Nephron progenitor cell (in vitro differentiated cells): Measurements from ENCODE around the gene MAP2K2.

Source experiments
- DNase-seq: peaks from one replicate; pipeline ENCODE4 v3.0.0; 2021
- H3K27ac Mint-ChIP-seq: 2 replicates; pipeline ENCODE4 v1.8.0; 2021; ENCODE audit warnings: mild to moderate bottlenecking, moderate library complexity, mixed read lengths
- H3K27me3 Mint-ChIP-seq: 2 replicates; pipeline ENCODE4 v1.8.0; 2021; ENCODE audit warnings: mild to moderate bottlenecking, low read depth, mixed read lengths; ENCODE audit not compliant: poor library complexity
- H3K36me3 Mint-ChIP-seq: 2 replicates; pipeline ENCODE4 v1.8.0; 2021; ENCODE audit warnings: low read depth, mixed read lengths
- H3K4me1 Mint-ChIP-seq: 2 replicates; pipeline ENCODE4 v1.8.0; 2021; ENCODE audit warnings: mixed read lengths
- H3K4me3 Mint-ChIP-seq: 2 replicates; pipeline ENCODE4 v1.8.0; 2021; ENCODE audit warnings: mild to moderate bottlenecking, moderate library complexity, mixed read lengths
- H3K9me3 Mint-ChIP-seq: 2 replicates; pipeline ENCODE4 v1.8.0; 2021; ENCODE audit warnings: mild to moderate bottlenecking, moderate library complexity, mixed read lengths
- TF ChIP-seq, protein P1 (sequence below): fragments of 200-600 bp; sonication (generic); IDR thresholded peaks from 2 replicates; pipeline ENCODE4 v1.5.0; 2021; ENCODE audit warnings: antibody characterized with exemption

The MAP2K2 gene

DNA sequence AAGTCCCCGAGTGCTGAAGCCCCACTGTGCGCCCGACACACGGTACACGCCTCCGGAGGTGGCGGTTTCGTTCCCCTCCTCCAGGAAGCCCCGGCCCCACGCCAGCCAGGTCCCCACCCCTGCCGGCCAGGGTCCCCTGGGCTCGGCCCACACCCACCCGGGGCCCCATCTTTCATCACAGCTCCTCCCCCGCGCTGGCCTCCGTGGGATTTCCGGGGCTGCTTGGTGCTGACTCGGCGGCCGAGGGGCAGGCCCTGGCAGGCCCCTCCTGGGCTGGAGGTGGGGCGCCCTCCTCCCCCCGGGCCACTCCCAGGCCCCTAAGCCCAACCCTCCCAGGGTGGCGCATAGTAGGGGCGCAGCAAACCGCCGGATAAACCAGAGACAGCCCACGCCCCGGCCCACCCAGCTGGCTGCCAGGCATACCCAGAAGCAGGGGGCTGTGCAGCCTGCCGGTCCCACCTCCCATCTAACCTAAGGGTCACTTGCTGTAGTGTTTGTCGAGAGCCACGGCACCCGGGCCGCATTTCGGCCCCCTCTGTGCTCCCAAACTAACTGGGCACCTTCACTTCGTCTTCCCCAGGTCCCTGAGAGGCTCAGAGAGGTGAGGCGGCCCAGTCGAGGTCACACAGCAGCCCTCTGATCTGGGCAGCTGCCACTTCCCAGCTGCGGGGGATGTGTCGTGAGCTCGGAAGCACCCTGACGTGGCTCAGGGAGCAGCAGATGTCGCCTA lies 63.9 kb downstream of the MAP2K2 start:
- no peak for DNase-seq
- no peaks in the 10 kb centered on the region for H3K9me3 Mint-ChIP-seq
- H3K4me1 Mint-ChIP-seq = peaks cover 13% of the 10 kb centered on the region
- no peak overlapping the region for H3K4me3 Mint-ChIP-seq
- H3K27me3 Mint-ChIP-seq = no peaks in the 10 kb centered on the region
- peaks cover 27% of the 10 kb centered on the region for H3K36me3 Mint-ChIP-seq
- H3K27ac Mint-ChIP-seq = no peak overlapping the region
- TF ChIP-seq, protein P1, sequence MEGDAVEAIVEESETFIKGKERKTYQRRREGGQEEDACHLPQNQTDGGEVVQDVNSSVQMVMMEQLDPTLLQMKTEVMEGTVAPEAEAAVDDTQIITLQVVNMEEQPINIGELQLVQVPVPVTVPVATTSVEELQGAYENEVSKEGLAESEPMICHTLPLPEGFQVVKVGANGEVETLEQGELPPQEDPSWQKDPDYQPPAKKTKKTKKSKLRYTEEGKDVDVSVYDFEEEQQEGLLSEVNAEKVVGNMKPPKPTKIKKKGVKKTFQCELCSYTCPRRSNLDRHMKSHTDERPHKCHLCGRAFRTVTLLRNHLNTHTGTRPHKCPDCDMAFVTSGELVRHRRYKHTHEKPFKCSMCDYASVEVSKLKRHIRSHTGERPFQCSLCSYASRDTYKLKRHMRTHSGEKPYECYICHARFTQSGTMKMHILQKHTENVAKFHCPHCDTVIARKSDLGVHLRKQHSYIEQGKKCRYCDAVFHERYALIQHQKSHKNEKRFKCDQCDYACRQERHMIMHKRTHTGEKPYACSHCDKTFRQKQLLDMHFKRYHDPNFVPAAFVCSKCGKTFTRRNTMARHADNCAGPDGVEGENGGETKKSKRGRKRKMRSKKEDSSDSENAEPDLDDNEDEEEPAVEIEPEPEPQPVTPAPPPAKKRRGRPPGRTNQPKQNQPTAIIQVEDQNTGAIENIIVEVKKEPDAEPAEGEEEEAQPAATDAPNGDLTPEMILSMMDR = no peak

DNA sequence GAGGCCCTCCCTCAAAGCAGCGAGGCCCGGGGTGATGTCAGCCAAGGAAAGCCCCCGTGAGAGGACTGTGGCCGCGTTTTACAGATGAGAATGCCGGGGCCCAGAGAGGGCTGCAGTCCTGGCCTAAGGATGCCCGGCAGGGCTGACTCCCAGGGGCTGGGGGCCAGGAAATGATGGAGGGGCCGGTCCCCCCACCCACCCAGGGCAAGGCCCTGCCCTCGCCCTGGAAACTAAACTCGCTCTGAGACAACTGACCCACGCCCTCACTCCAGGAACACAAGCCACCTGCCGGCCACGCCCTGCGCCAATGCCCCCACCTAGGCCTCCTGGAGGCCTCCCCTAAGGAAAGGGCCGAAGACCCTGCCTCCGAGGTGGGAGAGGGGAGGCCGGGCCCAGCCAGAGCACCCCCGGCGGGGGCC lies 64.5 kb downstream of the MAP2K2 start:
- peaks cover 13% of the 10 kb centered on the region for H3K4me1 Mint-ChIP-seq
- H3K36me3 Mint-ChIP-seq = peaks cover 28% of the 10 kb centered on the region
- peak overlapping the region; percentile 36 for H3K27ac Mint-ChIP-seq
- DNase-seq = no peak
- H3K4me3 Mint-ChIP-seq = no peak overlapping the region
- no peaks in the 10 kb centered on the region for H3K27me3 Mint-ChIP-seq
- TF ChIP-seq, protein P1 = no peak
- H3K9me3 Mint-ChIP-seq = no peaks in the 10 kb centered on the region

DNA sequence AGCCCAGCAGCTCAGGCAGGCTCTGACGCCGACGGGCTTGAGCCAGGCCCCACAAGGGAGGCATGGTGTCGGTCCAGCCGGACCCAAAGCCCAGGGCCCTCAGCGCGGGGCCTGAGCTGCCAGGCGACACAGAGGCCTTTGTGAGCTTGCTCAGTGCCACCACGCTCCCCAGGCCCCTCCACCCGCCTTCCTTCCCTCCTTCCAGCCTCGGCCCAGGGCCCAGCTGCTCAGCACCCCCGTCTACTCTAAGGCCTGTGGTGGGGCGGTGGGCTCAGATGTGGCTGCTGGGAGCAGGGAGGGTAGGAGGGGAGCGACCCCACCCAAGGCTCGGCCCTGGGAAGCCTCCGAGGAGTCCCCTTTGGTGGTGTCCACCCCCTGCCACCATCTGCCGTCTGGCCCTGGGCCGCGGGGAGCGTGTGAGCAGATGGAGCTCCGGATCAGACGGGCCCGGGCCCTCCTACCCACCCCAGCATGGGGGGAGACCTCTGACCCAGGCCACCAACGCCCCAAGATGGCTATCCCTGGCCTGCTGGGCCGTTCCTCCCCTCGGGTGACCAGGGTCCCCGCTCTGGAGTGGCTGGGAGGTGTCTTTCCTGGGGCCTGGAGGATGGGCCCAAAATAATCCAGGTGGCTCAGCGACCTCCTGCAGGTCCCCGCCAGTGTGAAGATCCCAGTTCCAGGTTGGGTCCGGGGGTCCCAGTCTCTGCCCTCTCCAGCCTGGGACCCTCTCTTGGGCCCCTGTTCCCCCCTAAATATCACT lies 65.0 kb downstream of the MAP2K2 start:
- Mint-ChIP-seq H3K4me3 (no peak overlapping the region), H3K4me1 (peaks cover 10% of the 10 kb centered on the region), H3K36me3 (peaks cover 28% of the 10 kb centered on the region), H3K27ac (peak overlapping the region; percentile 36), H3K9me3 (no peaks in the 10 kb centered on the region), H3K27me3 (no peaks in the 10 kb centered on the region)
- no peak for DNase-seq
- TF ChIP-seq, protein P1 = no peak

DNA sequence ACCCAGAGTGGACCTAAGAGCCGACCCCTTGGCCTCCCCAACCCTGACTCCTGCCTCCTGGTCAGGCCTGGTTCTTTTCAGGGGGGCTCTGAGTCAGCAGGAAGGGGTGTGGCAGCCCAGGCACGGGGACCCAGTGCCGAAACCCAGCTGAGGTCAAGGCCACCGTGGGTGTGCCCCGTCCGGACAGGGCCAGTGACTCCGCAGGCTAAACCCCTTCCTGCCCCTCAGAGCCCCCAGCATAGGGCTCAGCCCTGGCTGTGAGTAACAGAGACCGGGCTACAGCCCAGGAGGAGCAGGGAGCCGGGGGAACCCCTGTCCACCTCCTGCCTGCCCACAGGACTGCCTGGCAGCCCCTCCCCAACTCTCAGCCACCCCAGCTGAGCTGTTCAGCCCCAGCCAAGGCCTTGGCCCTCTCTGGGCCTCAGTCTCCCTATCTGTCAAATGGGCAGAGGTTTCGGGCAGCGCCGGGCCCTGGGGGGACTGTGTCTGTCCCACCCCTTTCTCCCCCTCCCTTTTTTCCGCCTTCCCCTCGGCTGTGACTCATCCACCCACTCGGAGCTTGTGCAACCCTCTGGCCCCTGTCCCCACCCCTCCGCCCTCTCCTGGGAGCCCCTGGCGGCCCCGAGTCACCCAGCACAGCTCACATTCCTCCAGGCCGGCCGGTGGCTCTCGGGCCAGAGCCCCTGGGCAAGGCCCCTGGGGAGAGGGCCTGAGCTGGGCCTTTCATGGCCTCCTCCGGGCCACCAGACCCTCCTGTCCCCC lies 65.8 kb downstream of the MAP2K2 start:
- peaks cover 12% of the 10 kb centered on the region for H3K4me1 Mint-ChIP-seq
- no peaks in the 10 kb centered on the region for H3K27me3 Mint-ChIP-seq
- DNase-seq = no peak
- TF ChIP-seq, protein P1 = no peak
- H3K9me3 Mint-ChIP-seq = no peaks in the 10 kb centered on the region
- no peak overlapping the region for H3K27ac Mint-ChIP-seq
- H3K4me3 Mint-ChIP-seq = no peak overlapping the region
- H3K36me3 Mint-ChIP-seq = peaks cover 36% of the 10 kb centered on the region

DNA sequence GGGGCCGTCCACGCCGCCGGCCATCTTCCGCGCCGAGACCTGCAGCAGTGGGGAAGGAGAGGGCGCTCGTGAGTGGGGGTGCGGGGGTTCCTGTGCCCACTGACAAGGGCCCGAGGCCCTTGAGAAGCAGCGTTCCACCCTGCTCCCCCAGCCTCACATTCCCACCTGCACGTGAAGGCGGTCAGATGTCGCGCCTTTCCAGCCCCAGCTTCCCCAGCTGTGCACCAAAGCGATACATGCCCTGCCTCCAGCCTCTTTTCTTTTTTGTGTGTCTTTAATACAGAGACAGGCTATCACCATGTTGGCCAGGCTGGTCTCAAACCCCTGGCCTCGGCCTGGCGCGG lies 68.7 kb downstream of the MAP2K2 start:
- Mint-ChIP-seq H3K27me3 (no peaks in the 10 kb centered on the region), H3K36me3 (peaks cover 53% of the 10 kb centered on the region), H3K9me3 (no peaks in the 10 kb centered on the region), H3K4me1 (peaks cover 12% of the 10 kb centered on the region), H3K4me3 (no peak overlapping the region), H3K27ac (peak overlapping the region; percentile 64)
- DNase-seq = no peak
- TF ChIP-seq, protein P1 = no peak
